ENCODE results near the gene TMED6. TPM values are rescaled to one million over a fixed set of nuclear protein-coding genes. Genes with fewer than 3 reads are reported as not detected.

TMED6 gene
- total and polyA plus RNA-seq, 4 donors, result 0.84 to 1.1 TPM; not detected in 2

- WGBS, 2 donors, result 87% methylated on average over 6 of the region's 6 CpGs
- no peak for DNase-seq
- no peak for ATAC-seq (ENCODE audit: low FRiP score)
- Histone ChIP-seq H3K27ac (ENCODE audit: low read depth in 1 of 2, low read length in 2 of 2) (no peak overlapping the region), H3K4me1 (ENCODE audit: control insufficient read depth in 1 of 2, insufficient read depth in 2 of 2, low read length in 2 of 2) (no peaks in the 10 kb centered on the region), H3K4me3 (ENCODE audit: low read length in 2 of 2) (no peak overlapping the region), H3K36me3 (ENCODE audit: control insufficient read depth in 1 of 2, insufficient read depth in 2 of 2, low read length in 1 of 2) (peaks cover 2 to 5% of the 10 kb centered on the region in 2 donors), H3K9me3 (ENCODE audit: control insufficient read depth, low read length) (no peaks in the 10 kb centered on the region), H3K27me3 (ENCODE audit: control insufficient read depth in 1 of 2, insufficient read depth in 2 of 2, low read length in 1 of 2) (no peaks in the 10 kb centered on the region)
- intact Hi-C loops (cut with DNase I), result no loop called here
Observed at GRCh38 chr16:69346683-69347082, 4.9 kb downstream of the TMED6 start.

DNA sequence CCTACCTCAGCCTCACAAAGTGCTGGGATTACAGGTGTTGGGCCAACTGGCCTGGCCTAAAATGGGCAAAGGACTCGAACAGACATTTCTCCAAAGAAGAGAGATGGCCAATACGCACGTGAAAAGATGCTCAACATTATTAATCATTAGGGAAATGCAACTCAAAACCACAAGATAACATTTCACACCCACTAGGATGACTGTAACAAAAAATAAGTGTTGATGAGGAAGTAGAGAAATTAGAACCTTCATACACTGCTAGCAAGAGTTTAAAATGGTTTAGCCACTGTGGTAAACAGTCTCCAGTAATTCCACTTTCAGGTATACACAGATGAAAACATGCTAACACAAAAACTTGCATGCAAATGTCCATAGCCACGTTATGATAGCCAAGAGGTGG lies 5.7 kb downstream of the TMED6 start:
- H3K4me3 ChIP-seq (ENCODE audit: low read length in 2 of 2), result no peak overlapping the region
- DNase-seq (no peak), ATAC-seq (ENCODE audit: low FRiP score) (no peak)
- WGBS, 2 donors, result 83 to 85% methylated on average over 4 of the region's 4 CpGs
- H3K27me3 ChIP-seq (ENCODE audit: control insufficient read depth in 1 of 2, insufficient read depth in 2 of 2, low read length in 1 of 2), result no peaks in the 10 kb centered on the region
- intact Hi-C loops (cut with DNase I), result no loop called here
- H3K4me1 ChIP-seq (ENCODE audit: control insufficient read depth in 1 of 2, insufficient read depth in 2 of 2, low read length in 2 of 2), result no peaks in the 10 kb centered on the region
- H3K36me3 ChIP-seq (ENCODE audit: control insufficient read depth in 1 of 2, insufficient read depth in 2 of 2, low read length in 1 of 2), result peaks cover 2 to 5% of the 10 kb centered on the region in 2 donors
- H3K27ac ChIP-seq (ENCODE audit: low read depth in 1 of 2, low read length in 2 of 2), result no peak overlapping the region
- no peaks in the 10 kb centered on the region for H3K9me3 ChIP-seq (ENCODE audit: control insufficient read depth, low read length)

DNA sequence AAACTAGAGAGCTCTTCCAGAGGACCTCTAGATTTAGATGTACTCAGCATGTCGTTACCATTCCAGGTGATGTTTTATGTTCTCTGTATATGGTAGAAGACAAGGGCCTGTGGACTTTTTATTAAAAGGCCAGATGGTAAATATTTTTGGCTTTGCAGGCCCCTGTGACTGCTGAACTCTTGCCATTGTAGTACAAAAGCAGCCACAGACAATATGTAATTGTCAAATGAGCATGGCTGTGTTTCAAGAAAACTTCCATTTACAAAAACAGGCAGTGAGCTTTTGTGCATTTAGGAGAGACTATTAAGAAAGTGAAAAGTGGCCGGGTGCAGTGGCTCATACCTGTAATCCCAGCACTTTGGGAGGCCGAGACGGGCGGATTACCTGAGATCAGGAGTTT lies 7.4 kb downstream of the TMED6 start:
- intact Hi-C loops (cut with DNase I), result no loop called here
- no peak for DNase-seq
- Histone ChIP-seq H3K36me3 (ENCODE audit: control insufficient read depth in 1 of 2, insufficient read depth in 2 of 2, low read length in 1 of 2) (peaks cover 0 to 5% of the 10 kb centered on the region in 2 donors), H3K27ac (ENCODE audit: low read depth in 1 of 2, low read length in 2 of 2) (no peak overlapping the region), H3K4me3 (ENCODE audit: low read length in 2 of 2) (no peak overlapping the region), H3K4me1 (ENCODE audit: control insufficient read depth in 1 of 2, insufficient read depth in 2 of 2, low read length in 2 of 2) (no peaks in the 10 kb centered on the region), H3K9me3 (ENCODE audit: control insufficient read depth, low read length) (no peaks in the 10 kb centered on the region), H3K27me3 (ENCODE audit: control insufficient read depth in 1 of 2, insufficient read depth in 2 of 2, low read length in 1 of 2) (no peaks in the 10 kb centered on the region)
- 96 to 97% methylated on average over 5 of the region's 5 CpGs for WGBS, 2 donors
- ATAC-seq (ENCODE audit: low FRiP score), result no peak

GRCh38 chr16:69340095-69340644 lies 11.4 kb downstream of the TMED6 start:
- Histone ChIP-seq H3K27ac (ENCODE audit: low read depth in 1 of 2, low read length in 2 of 2) (peak overlapping the region in 1 of 2 donors; percentile 72), H3K27me3 (ENCODE audit: control insufficient read depth in 1 of 2, insufficient read depth in 2 of 2, low read length in 1 of 2) (no peaks in the 10 kb centered on the region), H3K4me1 (ENCODE audit: control insufficient read depth in 1 of 2, insufficient read depth in 2 of 2, low read length in 2 of 2) (no peaks in the 10 kb centered on the region), H3K9me3 (ENCODE audit: control insufficient read depth, low read length) (no peaks in the 10 kb centered on the region), H3K36me3 (ENCODE audit: control insufficient read depth in 1 of 2, insufficient read depth in 2 of 2, low read length in 1 of 2) (peaks cover 0 to 5% of the 10 kb centered on the region in 2 donors), H3K4me3 (ENCODE audit: low read length in 2 of 2) (peak overlapping the region; percentile 35 to 69)
- intact Hi-C loops (cut with DNase I), result no loop called here
- WGBS, 2 donors, result 7 to 9% methylated on average over 16 of the region's 16 CpGs
- DNase-seq (peak in 1 of 2 donors; percentile 36), ATAC-seq (ENCODE audit: low FRiP score) (peak; percentile 30)

DNA sequence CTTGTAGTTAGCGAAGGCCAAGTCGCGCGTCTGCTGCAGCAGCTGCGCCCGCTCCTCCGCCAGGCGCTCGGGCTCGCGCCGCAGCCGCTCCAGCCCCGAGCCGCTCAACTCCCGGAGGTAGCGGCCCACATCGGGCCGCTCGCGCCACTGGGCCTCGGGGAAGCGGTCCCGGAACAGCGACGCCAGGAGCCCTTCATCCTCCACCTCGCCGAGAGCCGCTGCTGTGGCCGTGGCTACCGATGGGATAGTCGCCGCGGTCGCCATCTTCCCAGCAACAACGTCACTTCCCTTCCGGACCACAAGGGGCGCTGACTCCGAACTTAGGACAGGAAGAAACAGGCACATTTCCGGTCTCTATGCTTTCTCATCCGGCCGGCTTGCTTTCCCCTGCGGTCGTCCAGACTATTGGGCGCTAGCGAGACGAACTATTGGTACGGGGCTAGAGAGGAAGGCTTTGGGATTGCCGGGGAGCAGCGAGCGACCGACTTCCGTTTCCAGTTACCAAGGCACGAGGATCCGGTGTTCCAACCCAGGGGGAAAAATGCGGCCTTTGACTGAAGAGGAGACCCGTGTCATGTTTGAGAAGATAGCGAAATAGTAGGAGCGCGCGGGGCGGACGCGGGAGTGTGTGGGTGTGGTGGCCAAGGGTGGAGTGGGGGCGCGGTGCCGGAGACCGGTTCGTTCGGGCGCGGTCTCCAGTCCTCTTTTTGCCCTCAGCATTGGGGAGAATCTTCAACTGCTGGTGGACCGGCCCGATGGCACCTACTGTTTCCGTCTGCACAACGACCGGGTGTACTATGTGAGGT lies 12.1 kb downstream of the TMED6 start, which contains the start of the genes COG8 and NIP7:
TSS of gene COG8 (minus strand) at position 276 of the 806 bp plus-strand sequence. CDS start at position 264, 12 bp downstream.
TSS of gene NIP7 (plus strand) at position 484 of the 806 bp plus-strand sequence. CDS start at position 542, 58 bp downstream.
- Histone ChIP-seq H3K4me1 (ENCODE audit: control insufficient read depth in 1 of 2, insufficient read depth in 2 of 2, low read length in 2 of 2) (no peaks in the 10 kb centered on the region), H3K27ac (ENCODE audit: low read depth in 1 of 2, low read length in 2 of 2) (peak within 1 kb of the TSS; percentile 20 to 72), H3K27me3 (ENCODE audit: control insufficient read depth in 1 of 2, insufficient read depth in 2 of 2, low read length in 1 of 2) (no peaks in the 10 kb centered on the region), H3K36me3 (ENCODE audit: control insufficient read depth in 1 of 2, insufficient read depth in 2 of 2, low read length in 1 of 2) (peaks cover 4 to 5% of the 10 kb centered on the region in 2 donors), H3K4me3 (ENCODE audit: low read length in 2 of 2) (peak within 1 kb of the TSS; percentile 51 to 69), H3K9me3 (ENCODE audit: control insufficient read depth, low read length) (no peaks in the 10 kb centered on the region)
- ATAC-seq (ENCODE audit: low FRiP score), result peak; percentile 99
- intact Hi-C loops (cut with DNase I), result no loop called here
- 0% methylated on average over 77 of the region's 77 CpGs for WGBS, 2 donors
- peak; percentile 96 to 97 for DNase-seq

- 20% methylated on average over 46 of the region's 46 CpGs for whole genome bisulfite sequencing, 2 donors
- Histone ChIP-seq H3K27ac (ENCODE audit: low read depth in 1 of 2, low read length in 2 of 2) (peak overlapping the region; percentile 20 to 30), H3K27me3 (ENCODE audit: control insufficient read depth in 1 of 2, insufficient read depth in 2 of 2, low read length in 1 of 2) (no peaks in the 10 kb centered on the region), H3K4me3 (ENCODE audit: low read length in 2 of 2) (peak overlapping the region; percentile 51 to 65), H3K4me1 (ENCODE audit: control insufficient read depth in 1 of 2, insufficient read depth in 2 of 2, low read length in 2 of 2) (no peaks in the 10 kb centered on the region), H3K9me3 (ENCODE audit: control insufficient read depth, low read length) (no peaks in the 10 kb centered on the region), H3K36me3 (ENCODE audit: control insufficient read depth in 1 of 2, insufficient read depth in 2 of 2, low read length in 1 of 2) (peaks cover 3 to 10% of the 10 kb centered on the region in 2 donors)
- intact Hi-C loops (cut with DNase I), result no loop called here
- no peak for ATAC-seq (ENCODE audit: low FRiP score)
- DNase-seq, result peak; percentile 40 to 60
Observed at GRCh38 chr16:69338557-69339288, 12.9 kb downstream of the TMED6 start.

GRCh38 chr16:69334696-69335095 lies 16.9 kb downstream of the TMED6 start:
- 91 to 92% methylated on average over 9 of the region's 9 CpGs for WGBS, 2 donors
- H3K36me3 ChIP-seq (ENCODE audit: control insufficient read depth in 1 of 2, insufficient read depth in 2 of 2, low read length in 1 of 2), result peaks cover 2 to 11% of the 10 kb centered on the region in 2 donors
- H3K27ac ChIP-seq (ENCODE audit: low read depth in 1 of 2, low read length in 2 of 2), result no peak overlapping the region
- ATAC-seq (ENCODE audit: low FRiP score) (no peak), DNase-seq (peak in 1 of 2 donors; percentile 19)
- no peaks in the 10 kb centered on the region for H3K4me1 ChIP-seq (ENCODE audit: control insufficient read depth in 1 of 2, insufficient read depth in 2 of 2, low read length in 2 of 2)
- H3K4me3 ChIP-seq (ENCODE audit: low read length in 2 of 2), result no peak overlapping the region
- H3K27me3 ChIP-seq (ENCODE audit: control insufficient read depth in 1 of 2, insufficient read depth in 2 of 2, low read length in 1 of 2), result no peaks in the 10 kb centered on the region
- no peaks in the 10 kb centered on the region for H3K9me3 ChIP-seq (ENCODE audit: control insufficient read depth, low read length)
- intact Hi-C loops (cut with DNase I), result no loop called here

DNA sequence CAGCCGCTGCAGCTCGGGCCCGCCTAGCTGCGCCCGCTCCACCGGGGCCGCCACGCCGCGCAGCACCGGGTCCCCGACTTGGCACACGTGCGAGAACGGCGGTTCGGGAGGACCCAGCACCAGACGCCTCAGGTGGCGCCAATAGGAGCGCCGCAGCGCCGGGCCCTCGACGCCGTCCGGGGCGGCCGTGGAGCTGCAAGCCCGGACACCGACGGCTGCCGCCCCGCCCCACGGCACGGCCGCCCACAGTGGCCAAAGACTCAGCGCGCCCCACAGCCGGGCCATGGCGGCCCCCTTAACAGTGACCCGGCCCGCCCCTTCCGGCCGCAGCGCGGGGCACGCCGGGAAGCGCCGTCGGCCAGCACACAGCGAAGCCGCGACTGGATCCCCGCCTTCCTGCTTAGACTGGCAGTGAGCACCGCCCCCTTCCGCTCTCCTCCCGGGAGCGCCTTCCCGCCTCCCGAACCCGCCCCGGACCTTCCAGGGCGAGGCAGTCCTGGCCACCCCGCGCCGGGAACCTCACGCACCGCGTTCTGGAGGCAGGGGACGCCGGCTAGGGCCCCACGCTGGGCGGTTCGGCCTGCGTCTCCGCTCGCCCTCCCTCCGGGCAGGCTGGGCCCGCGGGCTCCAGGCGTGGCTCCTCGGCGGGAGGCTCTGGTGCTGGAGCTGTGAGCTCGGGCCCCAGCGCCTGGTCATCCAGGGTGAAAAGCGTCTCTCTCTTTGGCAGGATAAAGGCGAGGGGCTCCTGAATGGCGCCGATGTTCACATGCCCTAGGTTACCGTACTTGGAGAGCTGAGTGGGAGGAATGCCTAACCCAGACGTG lies 21.1 kb downstream of the TMED6 start, which contains the start of gene PDF:
TSS of gene PDF (minus strand) at position 303 of the 824 bp plus-strand sequence. CDS start at position 285, 18 bp downstream.
- DNase-seq, result peak; percentile 96 to 98
- Histone ChIP-seq H3K36me3 (ENCODE audit: control insufficient read depth in 1 of 2, insufficient read depth in 2 of 2, low read length in 1 of 2) (peaks cover 2 to 11% of the 10 kb centered on the region in 2 donors), H3K4me1 (ENCODE audit: control insufficient read depth in 1 of 2, insufficient read depth in 2 of 2, low read length in 2 of 2) (no peaks in the 10 kb centered on the region), H3K27ac (ENCODE audit: low read depth in 1 of 2, low read length in 2 of 2) (peak within 1 kb of the TSS; percentile 83 to 93), H3K9me3 (ENCODE audit: control insufficient read depth, low read length) (no peaks in the 10 kb centered on the region), H3K4me3 (ENCODE audit: low read length in 2 of 2) (peak within 1 kb of the TSS; percentile 65 to 67), H3K27me3 (ENCODE audit: control insufficient read depth in 1 of 2, insufficient read depth in 2 of 2, low read length in 1 of 2) (no peaks in the 10 kb centered on the region)
- WGBS, 2 donors, result 0 to 1% methylated on average over 83 to 93 of the region's 93 CpGs
- ATAC-seq (ENCODE audit: low FRiP score), result peak; percentile 97
- intact Hi-C loops (cut with DNase I), result no loop called here

Measured in aorta (tissue), 5 donors.